Measurements from ENCODE around the gene OXA1L.
A peak's percentile ranks its signal among the peaks of the same experiment; 100 is the strongest.
"Not testable (repeated sequence)": the region's sequence is repeated elsewhere in the genome, so short reads cannot be mapped to it uniquely, and the experiment has no call there.

OXA1L gene

DNA sequence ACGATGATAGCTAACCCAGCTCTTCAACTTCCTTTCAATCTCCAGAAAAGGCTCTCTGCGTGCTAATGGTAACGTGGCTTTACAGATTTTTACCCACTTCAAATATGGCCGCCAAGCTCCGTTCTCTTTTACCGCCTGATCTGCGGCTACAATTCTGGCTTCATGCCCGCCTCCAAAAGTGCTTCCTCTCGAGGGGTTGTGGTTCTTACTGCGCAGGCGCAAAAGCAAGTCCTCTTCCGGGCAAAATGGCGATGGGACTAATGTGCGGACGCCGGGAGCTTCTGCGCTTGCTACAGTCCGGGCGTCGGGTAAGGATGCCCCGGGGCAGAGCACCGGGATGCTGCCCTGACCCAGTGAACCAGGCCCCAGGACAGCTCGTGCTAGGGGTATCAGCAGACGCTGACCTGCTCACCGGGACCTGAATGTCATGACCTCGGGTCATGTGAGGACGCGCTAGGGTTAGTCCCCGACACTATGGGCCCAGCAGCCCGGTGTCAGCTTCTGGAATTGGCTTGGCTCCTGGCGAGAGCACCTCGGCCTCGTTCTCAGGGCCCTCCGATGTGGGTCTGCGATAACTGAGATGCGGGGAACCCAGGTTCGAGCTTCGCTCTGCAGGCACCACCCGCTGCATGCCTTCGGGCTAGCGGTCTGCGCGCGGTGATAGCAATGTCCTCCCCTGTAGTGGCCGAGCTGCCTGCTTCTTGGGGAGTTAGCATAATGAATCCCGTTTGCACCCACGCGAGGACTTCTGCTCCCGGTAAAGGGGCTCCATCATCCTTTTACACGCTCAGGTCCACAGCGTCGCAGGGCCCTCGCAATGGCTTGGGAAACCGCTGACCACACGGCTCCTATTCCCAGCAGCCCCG is at the start of gene OXA1L:
Gene OXA1L (plus strand): TSS at position 232 of the 866 bp plus-strand sequence. CDS start 14 bp downstream, at position 246.
- H3K4me3 ChIP-seq (ENCODE audit: low read depth, low read length), result peak within 1 kb of the TSS; percentile 90
- peak; percentile 97 for DNase-seq (ENCODE audit: low read depth)
- in situ Hi-C loops (cut with HindIII; ENCODE audit: low sequenced_read_pairs), result loop anchor here (5.0 kb wide), 2 partner anchors 34 to 36 kb away; no protein-coding TSS in a partner anchor
- no peak for TF ChIP-seq CTCF (IDR thresholded peaks at IDR 0.05; ENCODE audit: low read depth, low read length, missing control alignments)

DNA sequence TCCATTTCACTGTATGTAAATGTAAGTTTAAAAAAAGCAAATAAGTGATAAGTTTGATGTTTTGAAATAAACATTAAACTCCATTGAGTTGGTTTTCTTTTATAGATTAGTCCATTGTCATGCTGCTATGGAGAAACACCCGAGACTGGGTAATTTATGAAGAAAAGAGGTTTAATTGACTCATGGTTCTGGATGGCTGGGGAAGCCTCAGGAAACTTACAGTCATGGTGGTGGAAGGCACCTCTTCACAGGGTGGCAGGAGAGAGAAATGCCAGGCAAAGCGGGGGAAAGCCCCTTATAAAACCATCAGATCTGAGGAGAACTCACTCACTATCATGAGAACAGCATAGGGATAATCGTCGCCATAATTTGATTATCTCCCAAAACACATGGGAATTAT is 48.4 kb upstream of the OXA1L start:
- H3K4me3 ChIP-seq (ENCODE audit: low read depth, low read length), result no peak overlapping the region
- TF ChIP-seq CTCF (IDR thresholded peaks at IDR 0.05; ENCODE audit: low read depth, low read length, missing control alignments), result no peak
- DNase-seq (ENCODE audit: low read depth), result no peak
- in situ Hi-C loops (cut with HindIII; ENCODE audit: low sequenced_read_pairs), result no loop called here

- in situ Hi-C loops (cut with HindIII; ENCODE audit: low sequenced_read_pairs), result no loop called here
- no peak for TF ChIP-seq CTCF (IDR thresholded peaks at IDR 0.05; ENCODE audit: low read depth, low read length, missing control alignments)
- H3K4me3 ChIP-seq (ENCODE audit: low read depth, low read length), result no peak overlapping the region
- DNase-seq (ENCODE audit: low read depth), result no peak
Observed at GRCh38 chr14:22721213-22721612, 45.3 kb upstream of the OXA1L start.

- DNase-seq (ENCODE audit: low read depth), result no peak
- TF ChIP-seq CTCF (IDR thresholded peaks at IDR 0.05; ENCODE audit: low read depth, low read length, missing control alignments), result no peak
- in situ Hi-C loops (cut with HindIII; ENCODE audit: low sequenced_read_pairs), result no loop called here
- no peak overlapping the region for H3K4me3 ChIP-seq (ENCODE audit: low read depth, low read length)
Observed at GRCh38 chr14:22723815-22724214, 42.7 kb upstream of the OXA1L start.

- in situ Hi-C loops (cut with HindIII; ENCODE audit: low sequenced_read_pairs); H3K4me3 ChIP-seq (ENCODE audit: low read depth, low read length); DNase-seq (ENCODE audit: low read depth): not testable (repeated sequence)
Observed at GRCh38 chr14:22724847-22725246, 41.6 kb upstream of the OXA1L start.

GRCh38 chr14:22725374-22725773 is 41.1 kb upstream of the OXA1L start:
- DNase-seq (ENCODE audit: low read depth); in situ Hi-C loops (cut with HindIII; ENCODE audit: low sequenced_read_pairs); H3K4me3 ChIP-seq (ENCODE audit: low read depth, low read length): not testable (repeated sequence)

GRCh38 chr14:22726012-22726411 is 40.5 kb upstream of the OXA1L start:
- no peak for DNase-seq (ENCODE audit: low read depth)
- in situ Hi-C loops (cut with HindIII; ENCODE audit: low sequenced_read_pairs), result no loop called here
- no peak overlapping the region for H3K4me3 ChIP-seq (ENCODE audit: low read depth, low read length)
- no peak for TF ChIP-seq CTCF (IDR thresholded peaks at IDR 0.05; ENCODE audit: low read depth, low read length, missing control alignments)

GRCh38 chr14:22732062-22732461 is 34.4 kb upstream of the OXA1L start:
- H3K4me3 ChIP-seq (ENCODE audit: low read depth, low read length); DNase-seq (ENCODE audit: low read depth): not testable (repeated sequence)
- in situ Hi-C loops (cut with HindIII; ENCODE audit: low sequenced_read_pairs), result loop anchor here (5.0 kb wide), 1 partner anchor 35 kb away; the partner anchor contains the start of gene OXA1L

Measured in astrocyte of the cerebellum (primary cell).